ENCODE results near the gene VAT1L. TPM values are rescaled to one million over a fixed set of nuclear protein-coding genes. Genes with fewer than 3 reads are reported as not detected.

The VAT1L gene
- total and polyA plus RNA-seq, 2 donors (not counting 1 experiment from before 2014, with no cell fraction given) = not detected

- no peaks in the 10 kb centered on the region for H3K36me3 ChIP-seq (replicated peaks in 1 of 2; ENCODE audit: control extremely low read depth in 1 of 2, control insufficient read depth in 1 of 2, extremely low read depth in 1 of 2, insufficient read depth in 2 of 2, low read length in 1 of 2)
- H3K9me3 Mint-ChIP-seq (ENCODE audit: insufficient read depth) = no peaks in the 10 kb centered on the region
- H3K4me1 ChIP-seq (ENCODE audit: control insufficient read depth in 2 of 2, insufficient read depth in 2 of 2, low read length in 2 of 2) = no peaks in the 10 kb centered on the region
- H3K27me3 ChIP-seq (replicated peaks in 1 of 4; ENCODE audit: control extremely low read depth in 1 of 4, control insufficient read depth in 3 of 4, insufficient read depth in 4 of 4, low read length in 3 of 4) = no peaks in the 10 kb centered on the region
- H4K20me1 ChIP-seq (ENCODE audit: control insufficient read depth, insufficient read depth, low read length, poor library complexity, severe bottlenecking) = no peaks in the 10 kb centered on the region
- ChIA-PET CTCF (no interaction called here), POLR2A (no interaction called here)
- no peak overlapping the region for H2AFZ ChIP-seq (ENCODE audit: insufficient read depth, low read depth, low read length, poor library complexity, severe bottlenecking)
- no peak for ATAC-seq (ENCODE audit: low read depth)
- H3K27ac Mint-ChIP-seq = no peak overlapping the region
- H3K9ac ChIP-seq (ENCODE audit: low read length) = no peak overlapping the region
- H3K4me1 Mint-ChIP-seq = no peaks in the 10 kb centered on the region
- H3K27me3 Mint-ChIP-seq = no peaks in the 10 kb centered on the region
- no peak overlapping the region for H3K27ac ChIP-seq (ENCODE audit: low read length in 2 of 2)
- intact Hi-C loops (cut with micrococcal nuclease) = no loop called here
- no peak overlapping the region for H3K4me3 Mint-ChIP-seq
- no peak overlapping the region for H3K4me2 ChIP-seq (replicated peaks; ENCODE audit: low read depth, low read length, poor library complexity, severe bottlenecking)
- no peak overlapping the region for H3K4me3 ChIP-seq (ENCODE audit: control extremely low read depth in 1 of 5, extremely low read depth in 1 of 5, insufficient read depth in 1 of 5, low read depth in 2 of 5, low read length in 4 of 5)
- no peak for TF ChIP-seq EZH2 (IDR thresholded peaks at IDR 0.05; ENCODE audit: borderline replicate concordance, insufficient read depth, low read depth, low read length, poor library complexity, severe bottlenecking)
- TF ChIP-seq, protein P1, sequence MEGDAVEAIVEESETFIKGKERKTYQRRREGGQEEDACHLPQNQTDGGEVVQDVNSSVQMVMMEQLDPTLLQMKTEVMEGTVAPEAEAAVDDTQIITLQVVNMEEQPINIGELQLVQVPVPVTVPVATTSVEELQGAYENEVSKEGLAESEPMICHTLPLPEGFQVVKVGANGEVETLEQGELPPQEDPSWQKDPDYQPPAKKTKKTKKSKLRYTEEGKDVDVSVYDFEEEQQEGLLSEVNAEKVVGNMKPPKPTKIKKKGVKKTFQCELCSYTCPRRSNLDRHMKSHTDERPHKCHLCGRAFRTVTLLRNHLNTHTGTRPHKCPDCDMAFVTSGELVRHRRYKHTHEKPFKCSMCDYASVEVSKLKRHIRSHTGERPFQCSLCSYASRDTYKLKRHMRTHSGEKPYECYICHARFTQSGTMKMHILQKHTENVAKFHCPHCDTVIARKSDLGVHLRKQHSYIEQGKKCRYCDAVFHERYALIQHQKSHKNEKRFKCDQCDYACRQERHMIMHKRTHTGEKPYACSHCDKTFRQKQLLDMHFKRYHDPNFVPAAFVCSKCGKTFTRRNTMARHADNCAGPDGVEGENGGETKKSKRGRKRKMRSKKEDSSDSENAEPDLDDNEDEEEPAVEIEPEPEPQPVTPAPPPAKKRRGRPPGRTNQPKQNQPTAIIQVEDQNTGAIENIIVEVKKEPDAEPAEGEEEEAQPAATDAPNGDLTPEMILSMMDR (IDR thresholded peaks at IDR 0.05) = no peak
- no peak for DNase-seq
- peaks cover 0 to 2% (median 0%) of the 10 kb centered on the region in 3 donors for H3K9me3 ChIP-seq (ENCODE audit: control extremely low read depth in 1 of 3, control insufficient read depth in 2 of 3, insufficient read depth in 1 of 3, low read length in 2 of 3)
- no CpG with 5 or more reads among the region's 1 CpG for WGBS (ENCODE audit: insufficient coverage)
- no peaks in the 10 kb centered on the region for H3K79me2 ChIP-seq (ENCODE audit: control insufficient read depth, insufficient read depth, low read length)
These were observed 83.6 kb downstream of the VAT1L start for GRCh38 chr16:77871932-77872331.

GRCh38 chr16:77873066-77873465, 84.7 kb downstream of the VAT1L start:
- no peaks in the 10 kb centered on the region for H4K20me1 ChIP-seq (ENCODE audit: control insufficient read depth, insufficient read depth, low read length, poor library complexity, severe bottlenecking)
- CTCF ChIA-PET = no interaction called here
- H3K27me3 ChIP-seq (replicated peaks in 1 of 4; ENCODE audit: control extremely low read depth in 1 of 4, control insufficient read depth in 3 of 4, insufficient read depth in 4 of 4, low read length in 3 of 4) = no peaks in the 10 kb centered on the region
- no peaks in the 10 kb centered on the region for H3K79me2 ChIP-seq (ENCODE audit: control insufficient read depth, insufficient read depth, low read length)
- no peaks in the 10 kb centered on the region for H3K9me3 Mint-ChIP-seq (ENCODE audit: insufficient read depth)
- POLR2A ChIA-PET = no interaction called here
- intact Hi-C loops (cut with micrococcal nuclease) = no loop called here
- H3K4me3 Mint-ChIP-seq = no peak overlapping the region
- no peaks in the 10 kb centered on the region for H3K4me1 ChIP-seq (ENCODE audit: control insufficient read depth in 2 of 2, insufficient read depth in 2 of 2, low read length in 2 of 2)
- DNase-seq = no peak
- peaks cover 0 to 2% (median 0%) of the 10 kb centered on the region in 3 donors for H3K9me3 ChIP-seq (ENCODE audit: control extremely low read depth in 1 of 3, control insufficient read depth in 2 of 3, insufficient read depth in 1 of 3, low read length in 2 of 3)
- no peak overlapping the region for H3K4me2 ChIP-seq (replicated peaks; ENCODE audit: low read depth, low read length, poor library complexity, severe bottlenecking)
- H3K27ac ChIP-seq (ENCODE audit: low read length in 2 of 2) = no peak overlapping the region
- H3K4me3 ChIP-seq (ENCODE audit: control extremely low read depth in 1 of 5, extremely low read depth in 1 of 5, insufficient read depth in 1 of 5, low read depth in 2 of 5, low read length in 4 of 5) = no peak overlapping the region
- no peak overlapping the region for H3K9ac ChIP-seq (ENCODE audit: low read length)
- H2AFZ ChIP-seq (ENCODE audit: insufficient read depth, low read depth, low read length, poor library complexity, severe bottlenecking) = no peak overlapping the region
- H3K27me3 Mint-ChIP-seq = no peaks in the 10 kb centered on the region
- H3K27ac Mint-ChIP-seq = no peak overlapping the region
- H3K4me1 Mint-ChIP-seq = no peaks in the 10 kb centered on the region
- no peak for TF ChIP-seq EZH2 (IDR thresholded peaks at IDR 0.05; ENCODE audit: borderline replicate concordance, insufficient read depth, low read depth, low read length, poor library complexity, severe bottlenecking)
- TF ChIP-seq, protein P1 (IDR thresholded peaks at IDR 0.05) = no peak
- 100% methylated on average over 2 of the region's 3 CpGs for WGBS (ENCODE audit: insufficient coverage)
- ATAC-seq (ENCODE audit: low read depth) = no peak
- H3K36me3 ChIP-seq (replicated peaks in 1 of 2; ENCODE audit: control extremely low read depth in 1 of 2, control insufficient read depth in 1 of 2, extremely low read depth in 1 of 2, insufficient read depth in 2 of 2, low read length in 1 of 2) = no peaks in the 10 kb centered on the region

Data from B cell (primary cell).